OCI-LY1 (cell line): Measurements from ENCODE around the gene CPHXL2.
A peak's percentile ranks its signal among the peaks of the same experiment; 100 is the strongest.

Source experiments
- H2AFZ ChIP-seq: fragments of 200-600 bp; sonication (generic), shearing (Covaris generic); 2 replicates; pipeline ENCODE4 v1.6.0; 2014; ENCODE audit warnings: antibody characterized with exemption, mild to moderate bottlenecking, low read length
- H3F3A ChIP-seq: fragments of 200-600 bp; sonication (generic), shearing (Covaris generic); 2 replicates; pipeline ENCODE4 v1.6.0; 2014; ENCODE audit warnings: mild to moderate bottlenecking, antibody characterized with exemption, low read length, moderate library complexity; ENCODE audit not compliant: insufficient read depth
- H3K27ac ChIP-seq: fragments of 200-600 bp; sonication (generic); 2 replicates; pipeline ENCODE4 v1.5.1; 2014; ENCODE audit warnings: low read length, mixed run types, mild to moderate bottlenecking, low read depth; ENCODE audit not compliant: poor library complexity, severe bottlenecking
- H3K27me3 ChIP-seq: fragments of 200-600 bp; sonication (generic); 2 replicates; pipeline ENCODE4 v1.6.0; 2014; ENCODE audit warnings: antibody characterized with exemption, mild to moderate bottlenecking, low read length, moderate library complexity; ENCODE audit not compliant: insufficient read depth
- H3K36me3 ChIP-seq: fragments of 200-600 bp; sonication (generic); 2 replicates; pipeline ENCODE4 v1.6.1; 2014; ENCODE audit warnings: mild to moderate bottlenecking, antibody characterized with exemption, low read length, moderate library complexity, mixed read lengths; ENCODE audit not compliant: insufficient read depth
- H3K4me1 ChIP-seq: fragments of 200-600 bp; sonication (generic); 2 replicates; pipeline ENCODE4 v1.5.1; 2014; ENCODE audit warnings: mild to moderate bottlenecking, low read length, moderate library complexity; ENCODE audit not compliant: insufficient read depth, severe bottlenecking
- H3K4me2 ChIP-seq: fragments of 200-600 bp; sonication (generic), shearing (Covaris generic); 2 replicates; pipeline ENCODE4 v1.6.1; 2014; ENCODE audit warnings: low read length
- H3K4me3 ChIP-seq: fragments of 200-600 bp; sonication (generic); 2 replicates; pipeline ENCODE4 v1.5.1; 2014; ENCODE audit warnings: low read length, low read depth, mild to moderate bottlenecking, mixed read lengths; ENCODE audit not compliant: poor library complexity, severe bottlenecking
- H3K79me2 ChIP-seq: fragments of 200-600 bp; shearing (Covaris generic); 2 replicates; pipeline ENCODE4 v1.6.1; 2016; ENCODE audit warnings: mixed run types, low read length, mixed read lengths; ENCODE audit not compliant: insufficient read depth
- H3K9ac ChIP-seq: fragments of 200-600 bp; sonication (generic), shearing (Covaris generic); 2 replicates; pipeline ENCODE4 v1.6.1; 2014; ENCODE audit warnings: mild to moderate bottlenecking, low read length, mixed read lengths
- H3K9me2 ChIP-seq: fragments of 200-600 bp; sonication (generic), shearing (Covaris generic); 2 replicates; pipeline ENCODE4 v1.6.1; 2014; ENCODE audit warnings: low read depth, mild to moderate bottlenecking, low read length, mixed read lengths
- H3K9me3 ChIP-seq: fragments of 200-600 bp; shearing (Covaris generic); 2 replicates; pipeline ENCODE4 v1.6.1; 2014; ENCODE audit warnings: low read length, mixed read lengths
- H4K20me1 ChIP-seq: fragments of 200-600 bp; sonication (generic), shearing (Covaris generic); 2 replicates; pipeline ENCODE4 v1.6.0; 2016; ENCODE audit warnings: mild to moderate bottlenecking, low read length; ENCODE audit not compliant: insufficient read depth
- CTCF ChIP-seq: fragments of 200-600 bp; sonication (generic), shearing (Covaris generic); IDR thresholded peaks from 2 replicates; pipeline ENCODE4 v1.5.1; 2017; ENCODE audit warnings: mild to moderate bottlenecking, antibody characterized with exemption, low read length, moderate library complexity, mixed read lengths
- EZH2 ChIP-seq: fragments of 200-600 bp; sonication (generic), shearing (Covaris generic); IDR thresholded peaks from 2 replicates; pipeline ENCODE4 v1.8.0; 2017; ENCODE audit warnings: borderline replicate concordance, mixed run types, mild to moderate bottlenecking, antibody characterized with exemption, low read length, moderate library complexity, mixed read lengths

The CPHXL2 gene

DNA sequence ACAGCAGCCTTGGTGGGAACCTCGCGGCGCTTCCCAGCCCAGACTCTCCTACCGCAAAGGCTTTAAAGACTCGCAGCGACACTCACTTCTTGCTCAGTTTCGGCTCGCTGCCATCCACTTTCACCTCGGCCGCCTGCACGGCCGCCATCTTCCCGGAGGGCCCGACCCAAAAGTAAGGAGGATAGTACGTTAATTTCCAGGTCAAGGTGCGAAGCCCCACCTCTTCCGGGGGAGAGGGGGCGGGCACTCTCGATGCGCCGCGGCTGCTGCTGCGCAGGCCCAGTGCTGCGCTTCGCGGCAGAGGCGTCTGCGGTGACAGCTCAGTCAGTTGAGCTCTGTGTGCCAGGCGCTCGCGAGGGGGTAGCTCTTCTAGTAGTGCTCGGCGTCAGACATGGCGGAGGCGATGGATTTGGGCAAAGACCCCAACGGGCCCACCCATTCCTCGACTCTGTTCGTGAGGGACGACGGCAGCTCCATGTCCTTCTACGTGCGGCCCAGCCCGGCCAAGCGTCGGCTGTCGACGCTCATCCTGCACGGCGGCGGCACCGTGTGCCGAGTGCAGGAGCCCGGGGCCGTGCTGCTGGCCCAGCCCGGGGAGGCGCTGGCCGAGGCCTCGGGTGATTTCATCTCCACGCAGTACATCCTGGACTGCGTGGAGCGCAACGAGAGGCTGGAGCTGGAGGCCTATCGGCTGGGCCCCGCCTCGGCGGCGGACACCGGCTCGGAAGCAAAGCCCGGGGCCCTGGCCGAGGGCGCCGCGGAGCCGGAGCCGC is 29.1 kb downstream of the CPHXL2 start, which contains the start of the genes KARS1 and TERF2IP:
Gene KARS1, minus strand, starts transcription at position 174 of the 773 bp plus-strand sequence. Its CDS starts 26 bp downstream, at position 148.
Gene TERF2IP, plus strand, starts transcription at position 282 of the 773 bp plus-strand sequence. Its CDS starts 110 bp downstream, at position 392.
- Histone ChIP-seq H3F3A (no peaks in the 10 kb centered on the region), H3K4me3 (peak within 1 kb of the TSS; percentile 84), H3K9ac (peak within 1 kb of the TSS; percentile 94), H3K4me2 (peak within 1 kb of the TSS; percentile 87), H3K79me2 (peaks cover 89% of the 10 kb centered on the region), H3K36me3 (peaks cover 33% of the 10 kb centered on the region), H4K20me1 (no peaks in the 10 kb centered on the region; the same call in 1 of the 2 replicates), H3K9me2 (no peaks in the 10 kb centered on the region), H2AFZ (no peak within 1 kb of the TSS), H3K4me1 (peaks cover 59% of the 10 kb centered on the region), H3K9me3 (no peaks in the 10 kb centered on the region), H3K27me3 (no peaks in the 10 kb centered on the region), H3K27ac (peak within 1 kb of the TSS; percentile 86)
- no peak for TF ChIP-seq CTCF
- TF ChIP-seq EZH2: no peak

DNA sequence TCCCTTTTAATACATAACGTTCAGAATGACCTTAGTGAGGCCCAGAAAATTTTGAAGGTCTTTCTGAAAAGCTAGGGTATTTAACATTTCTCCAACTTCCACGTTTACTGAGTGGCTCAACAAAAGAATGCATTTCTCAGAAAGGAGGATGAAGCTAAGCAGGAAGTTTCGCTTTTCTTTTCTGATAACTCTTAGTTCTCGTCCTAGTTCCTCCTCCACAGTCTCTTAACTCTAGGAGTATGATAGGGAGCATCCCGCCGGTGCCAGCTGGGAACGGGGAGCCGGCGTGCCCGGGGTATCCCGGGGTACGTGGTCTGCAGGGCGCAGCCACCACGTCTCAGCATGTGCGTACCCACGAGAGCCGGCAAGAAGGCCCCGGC is 29.7 kb downstream of the CPHXL2 start:
- H3K4me3 ChIP-seq: peak overlapping the region; percentile 84
- peak overlapping the region; percentile 87 for H3K4me2 ChIP-seq
- H3K9me3 ChIP-seq: no peaks in the 10 kb centered on the region
- peak overlapping the region; percentile 84 for H3K9ac ChIP-seq
- peaks cover 53% of the 10 kb centered on the region for H3K4me1 ChIP-seq
- H3F3A ChIP-seq: no peaks in the 10 kb centered on the region
- H3K9me2 ChIP-seq: no peaks in the 10 kb centered on the region
- no peak overlapping the region for H2AFZ ChIP-seq
- H3K79me2 ChIP-seq: peaks cover 87% of the 10 kb centered on the region
- no peaks in the 10 kb centered on the region for H3K27me3 ChIP-seq
- TF ChIP-seq CTCF: no peak
- TF ChIP-seq EZH2: no peak
- H4K20me1 ChIP-seq: no peaks in the 10 kb centered on the region; the same call in 1 of the 2 replicates
- peak overlapping the region; percentile 39 for H3K27ac ChIP-seq
- H3K36me3 ChIP-seq: peaks cover 39% of the 10 kb centered on the region

- peaks cover 61% of the 10 kb centered on the region for H3K79me2 ChIP-seq
- H3K27me3 ChIP-seq: no peaks in the 10 kb centered on the region
- no peaks in the 10 kb centered on the region; the same call in 1 of the 2 replicates for H4K20me1 ChIP-seq
- no peaks in the 10 kb centered on the region for H3K9me3 ChIP-seq
- H3K4me3 ChIP-seq: no peak overlapping the region
- TF ChIP-seq EZH2 (no peak), CTCF (peak; percentile 22; the same call in 1 of the 2 replicates)
- H3K27ac ChIP-seq: no peak overlapping the region
- H3K36me3 ChIP-seq: peaks cover 63% of the 10 kb centered on the region
- no peak overlapping the region; the same call in 1 of the 2 replicates for H3K9ac ChIP-seq
- H3K4me1 ChIP-seq: peaks cover 28% of the 10 kb centered on the region
- H3F3A ChIP-seq: no peaks in the 10 kb centered on the region
- H3K4me2 ChIP-seq: peak overlapping the region; percentile 87; the same call in 1 of the 2 replicates
- H3K9me2 ChIP-seq: no peaks in the 10 kb centered on the region
- no peak overlapping the region for H2AFZ ChIP-seq
Measured at GRCh38 chr16:75644240-75645012, 32.4 kb downstream of the CPHXL2 start.
